Caco-2 (cell line): ENCODE results near the gene OTOS. TPM values are rescaled to one million over a fixed set of nuclear protein-coding genes. Genes with fewer than 3 reads are reported as not detected.

Experiments
- BruUV-seq: library from RNA; stranded (reverse); fragments of 400-500 nt; replicated peaks from 2 replicates; lab custom pipeline; 2021; lab: Mats Ljungman, UMichigan
- CTCF ChIA-PET: fragments of 300-600 bp; sonication (Branson Sonifier 250); formaldehyde crosslinking; loops from one replicate; lab custom pipeline; 2022; ENCODE audit warnings: antibody characterized with exemption; lab: Charles Lee
- POLR2A ChIA-PET: fragments of 300-600 bp; sonication (Branson Sonifier 250); formaldehyde crosslinking; loops from one replicate; lab custom pipeline; 2022; ENCODE audit warnings: antibody characterized with exemption; lab: Charles Lee
- DNase-seq, 2 experiments: peaks; one replicate each; pipeline versions ENCODE4 v3.0.0 to v3.0.0-alpha.2; 2020 to 2022
- H3K27me3 ChIP-seq: replicated peaks from 2 replicates; pipeline ENCODE4 v1.6.0; 2011; ENCODE audit warnings: low read length; ENCODE audit not compliant: control insufficient read depth, insufficient read depth
- H3K36me3 ChIP-seq: 2 replicates; pipeline ENCODE4 v1.5.1; 2011; ENCODE audit warnings: low read length; ENCODE audit not compliant: control insufficient read depth, insufficient read depth
- H3K4me1 ChIP-seq: fragments of 250-450 bp; sonication (Bioruptor Pico); 2 replicates; pipeline ENCODE4 v1.5.1; 2020; ENCODE audit warnings: mild to moderate bottlenecking
- H3K4me3 ChIP-seq: 2 replicates; pipeline ENCODE4 v1.5.1; 2011; ENCODE audit warnings: low read depth, mild to moderate bottlenecking, control low read depth, low read length
- H3K9me3 ChIP-seq: fragments of 250-450 bp; sonication (Bioruptor Pico); 2 replicates; pipeline ENCODE4 v1.5.1; 2020; ENCODE audit warnings: mild to moderate bottlenecking, moderate library complexity
- H3K27ac Mint-ChIP-seq: one replicate; pipeline ENCODE4 v1.8.0; 2022; ENCODE audit warnings: mixed read lengths; ENCODE audit not compliant: unreplicated experiment
- H3K27me3 Mint-ChIP-seq: one replicate; pipeline ENCODE4 v1.8.0; 2022; ENCODE audit warnings: mixed read lengths; ENCODE audit not compliant: insufficient read depth, unreplicated experiment
- H3K36me3 Mint-ChIP-seq: one replicate; pipeline ENCODE4 v1.8.0; 2022; ENCODE audit warnings: mild to moderate bottlenecking, mixed read lengths; ENCODE audit not compliant: insufficient read depth, unreplicated experiment
- H3K4me1 Mint-ChIP-seq: one replicate; pipeline ENCODE4 v1.8.0; 2022; ENCODE audit warnings: low read depth, mixed read lengths; ENCODE audit not compliant: unreplicated experiment
- H3K4me3 Mint-ChIP-seq: one replicate; pipeline ENCODE4 v1.8.0; 2022; ENCODE audit warnings: mild to moderate bottlenecking, moderate library complexity, mixed read lengths; ENCODE audit not compliant: unreplicated experiment
- H3K9me3 Mint-ChIP-seq: one replicate; pipeline ENCODE4 v1.8.0; 2022; ENCODE audit warnings: mixed read lengths; ENCODE audit not compliant: unreplicated experiment
- intact Hi-C: fragments of 100-400 bp; cut with micrococcal nuclease; formaldehyde crosslinking; loops from one replicate; pipeline ENCODE4 v1.10.0; 2022; ENCODE audit not compliant: unreplicated experiment
- total RNA-seq: library from RNA; stranded (reverse); gene quantifications from 2 replicates; pipeline ENCODE4 v1.2.3, GENCODE V29; 2022
- TF ChIP-seq, protein P1 (sequence below), 2 experiments: fragments of 200-600 bp in 1 of 2; IDR thresholded peaks; 1 replicate in 1 of 2; 2 replicates in 1 of 2; pipeline versions ENCODE4 v1.5.1 to v1.8.0; 2011 to 2022; ENCODE audit warnings: antibody characterized with exemption in 1 of 2, control low read depth in 1 of 2, inconsistent platforms in 1 of 2, low read depth in 1 of 2, low read length in 1 of 2, mild to moderate bottlenecking in 1 of 2, moderate library complexity in 1 of 2; ENCODE audit not compliant: insufficient read depth in 1 of 2, severe bottlenecking in 1 of 2, unreplicated experiment in 1 of 2

Gene OTOS
- total RNA-seq, 1 experiment from 2014 or later = not detected

DNA sequence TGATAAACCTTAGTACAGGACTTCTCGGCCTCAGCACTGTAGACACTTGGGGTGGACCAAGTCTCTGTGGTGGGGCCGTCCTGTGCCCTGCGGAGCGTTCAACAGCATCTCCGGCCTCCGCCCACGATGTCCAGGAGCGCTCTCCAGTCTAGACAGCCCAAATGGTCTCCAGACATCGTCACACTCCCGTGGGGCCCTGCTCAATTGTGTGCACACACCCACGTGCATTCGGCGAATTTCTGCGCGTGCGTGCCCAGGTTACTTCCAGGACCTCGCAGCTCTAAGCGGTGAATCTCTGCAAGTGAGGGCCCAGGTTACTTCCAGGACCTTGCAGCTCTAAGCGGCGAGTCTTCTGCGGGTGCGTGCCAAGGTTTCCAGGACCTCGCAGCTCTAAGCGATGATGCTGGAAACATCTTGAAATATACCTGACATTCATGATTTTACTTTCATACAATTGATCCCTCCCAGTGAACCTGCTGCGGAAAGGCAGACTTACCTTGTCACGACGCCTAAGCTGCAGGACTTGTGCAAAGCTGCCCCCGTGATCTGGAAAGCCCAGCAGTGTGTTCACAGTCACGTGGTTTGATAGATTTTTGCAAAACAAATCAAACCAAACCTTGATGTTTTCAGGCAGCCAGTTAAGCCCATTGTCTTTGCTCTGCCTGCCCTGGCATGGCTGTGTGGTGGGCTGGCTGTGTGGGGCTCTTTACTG lies 16.1 kb upstream of the OTOS start:
- no peak overlapping the region for H3K27ac Mint-ChIP-seq
- intact Hi-C loops = no loop called here
- POLR2A ChIA-PET = no interaction called here

DNA sequence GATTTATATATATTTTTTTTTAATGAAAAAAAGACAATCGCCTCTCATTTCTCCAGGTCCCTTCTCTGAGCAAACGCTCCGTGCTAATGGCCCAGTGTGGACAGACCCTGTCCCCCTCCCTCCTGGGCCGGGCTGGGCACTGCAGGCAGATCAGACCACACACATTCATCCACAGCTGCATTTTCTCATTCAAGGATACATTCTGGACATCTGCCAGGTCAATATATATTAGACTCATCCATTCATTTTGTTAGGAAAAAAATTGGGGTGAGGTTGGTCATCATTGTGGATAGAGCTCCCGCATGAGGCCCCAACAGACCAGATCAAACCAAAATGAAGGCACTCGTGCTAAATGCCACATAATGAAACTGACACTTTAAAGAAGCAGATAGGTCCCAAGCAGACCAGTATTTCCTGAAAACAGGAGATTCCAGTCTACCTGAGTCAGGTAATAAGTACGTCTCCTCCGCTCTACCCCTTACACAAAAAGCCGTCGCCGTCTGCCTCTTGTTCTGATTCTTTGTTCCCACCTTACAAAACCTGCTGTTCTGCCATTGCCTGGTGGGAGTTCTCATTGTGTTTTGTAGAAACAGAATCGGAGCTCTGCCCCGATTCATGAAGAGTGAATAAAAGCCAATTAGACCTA lies 15.4 kb upstream of the OTOS start:
- intact Hi-C loops = no loop called here
- ChIA-PET POLR2A (no interaction called here), CTCF (no interaction called here)
- H3K9me3 Mint-ChIP-seq = no peaks in the 10 kb centered on the region
- Histone ChIP-seq H3K4me1 (no peaks in the 10 kb centered on the region), H3K27me3 (no peaks in the 10 kb centered on the region), H3K9me3 (no peaks in the 10 kb centered on the region; the same call in 1 of the 2 replicates), H3K4me3 (no peak overlapping the region), H3K36me3 (no peaks in the 10 kb centered on the region)
- H3K4me1 Mint-ChIP-seq = no peaks in the 10 kb centered on the region
- H3K4me3 Mint-ChIP-seq = no peak overlapping the region
- DNase-seq = no peak
- no TSS peak for BruUV-seq
- H3K27ac Mint-ChIP-seq = no peak overlapping the region
- TF ChIP-seq, protein P1, sequence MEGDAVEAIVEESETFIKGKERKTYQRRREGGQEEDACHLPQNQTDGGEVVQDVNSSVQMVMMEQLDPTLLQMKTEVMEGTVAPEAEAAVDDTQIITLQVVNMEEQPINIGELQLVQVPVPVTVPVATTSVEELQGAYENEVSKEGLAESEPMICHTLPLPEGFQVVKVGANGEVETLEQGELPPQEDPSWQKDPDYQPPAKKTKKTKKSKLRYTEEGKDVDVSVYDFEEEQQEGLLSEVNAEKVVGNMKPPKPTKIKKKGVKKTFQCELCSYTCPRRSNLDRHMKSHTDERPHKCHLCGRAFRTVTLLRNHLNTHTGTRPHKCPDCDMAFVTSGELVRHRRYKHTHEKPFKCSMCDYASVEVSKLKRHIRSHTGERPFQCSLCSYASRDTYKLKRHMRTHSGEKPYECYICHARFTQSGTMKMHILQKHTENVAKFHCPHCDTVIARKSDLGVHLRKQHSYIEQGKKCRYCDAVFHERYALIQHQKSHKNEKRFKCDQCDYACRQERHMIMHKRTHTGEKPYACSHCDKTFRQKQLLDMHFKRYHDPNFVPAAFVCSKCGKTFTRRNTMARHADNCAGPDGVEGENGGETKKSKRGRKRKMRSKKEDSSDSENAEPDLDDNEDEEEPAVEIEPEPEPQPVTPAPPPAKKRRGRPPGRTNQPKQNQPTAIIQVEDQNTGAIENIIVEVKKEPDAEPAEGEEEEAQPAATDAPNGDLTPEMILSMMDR (IDR thresholded peaks at IDR 0.05; ENCODE audit: insufficient read depth in 1 of 2, low read depth in 1 of 2, low read length in 1 of 2, severe bottlenecking in 1 of 2, unreplicated experiment in 1 of 2) = no peak
- H3K36me3 Mint-ChIP-seq = no peaks in the 10 kb centered on the region
- no peaks in the 10 kb centered on the region for H3K27me3 Mint-ChIP-seq

More for the DNA sequence above, 16.1 kb upstream of the OTOS start:
- no TSS peak for BruUV-seq
- H3K9me3 Mint-ChIP-seq = no peaks in the 10 kb centered on the region
- no peaks in the 10 kb centered on the region for H3K4me1 Mint-ChIP-seq
- H3K4me3 ChIP-seq = no peak overlapping the region
- CTCF ChIA-PET = no interaction called here
- no peaks in the 10 kb centered on the region for H3K27me3 Mint-ChIP-seq
- H3K36me3 ChIP-seq = no peaks in the 10 kb centered on the region
- no peaks in the 10 kb centered on the region; the same call in 1 of the 2 replicates for H3K9me3 ChIP-seq
- no peak overlapping the region for H3K4me3 Mint-ChIP-seq
- TF ChIP-seq, protein P1 (IDR thresholded peaks at IDR 0.05; ENCODE audit: insufficient read depth in 1 of 2, low read depth in 1 of 2, low read length in 1 of 2, severe bottlenecking in 1 of 2, unreplicated experiment in 1 of 2) = no peak
- H3K27me3 ChIP-seq = no peaks in the 10 kb centered on the region
- DNase-seq = no peak
- H3K36me3 Mint-ChIP-seq = no peaks in the 10 kb centered on the region
- H3K4me1 ChIP-seq = no peaks in the 10 kb centered on the region

DNA sequence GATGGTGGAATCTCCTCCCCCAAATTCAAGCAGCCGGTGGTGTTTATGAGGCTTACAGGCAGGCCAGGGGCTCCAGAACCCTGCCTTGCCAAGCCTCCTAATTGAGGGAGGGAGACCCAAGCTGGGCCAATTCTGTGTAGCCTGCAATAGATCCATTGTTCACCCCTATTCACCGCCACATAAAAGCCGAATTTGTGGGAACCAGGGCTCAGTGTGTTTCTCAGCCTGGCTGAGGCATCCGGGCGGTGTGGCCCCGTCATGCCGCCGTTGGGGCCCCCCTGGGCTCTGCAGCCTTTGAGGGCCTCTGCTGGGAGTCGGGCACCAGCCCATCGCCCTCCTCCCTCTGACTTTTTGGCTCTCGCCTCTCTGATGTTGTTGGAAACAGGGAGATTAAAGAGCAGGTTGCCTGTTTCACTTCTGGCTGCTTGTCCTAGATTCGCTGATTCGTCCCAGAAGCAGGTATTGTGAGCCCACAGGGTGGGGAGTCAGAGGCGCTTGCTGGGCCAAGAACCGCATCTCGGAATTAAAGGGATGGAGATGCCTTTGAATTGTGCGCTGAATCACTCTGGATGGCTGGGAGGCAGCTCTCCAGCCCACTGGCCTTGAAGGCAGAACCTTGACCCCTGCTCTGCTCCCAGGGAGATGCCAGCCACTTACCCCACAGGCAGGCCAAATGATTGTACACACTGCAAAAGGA lies 14.7 kb upstream of the OTOS start:
- H3K9me3 ChIP-seq = no peaks in the 10 kb centered on the region; the same call in 1 of the 2 replicates
- no peaks in the 10 kb centered on the region for H3K36me3 Mint-ChIP-seq
- no peak for DNase-seq
- H3K4me1 ChIP-seq = no peaks in the 10 kb centered on the region
- no peak overlapping the region for H3K27ac Mint-ChIP-seq
- no peaks in the 10 kb centered on the region for H3K4me1 Mint-ChIP-seq
- H3K4me3 Mint-ChIP-seq = no peak overlapping the region
- POLR2A ChIA-PET = no interaction called here
- no TSS peak for BruUV-seq
- H3K4me3 ChIP-seq = no peak overlapping the region
- CTCF ChIA-PET = no interaction called here
- no peaks in the 10 kb centered on the region for H3K9me3 Mint-ChIP-seq
- intact Hi-C loops = no loop called here
- TF ChIP-seq, protein P1 (IDR thresholded peaks at IDR 0.05; ENCODE audit: insufficient read depth in 1 of 2, low read depth in 1 of 2, low read length in 1 of 2, severe bottlenecking in 1 of 2, unreplicated experiment in 1 of 2) = no peak
- no peaks in the 10 kb centered on the region for H3K27me3 ChIP-seq
- no peaks in the 10 kb centered on the region for H3K27me3 Mint-ChIP-seq
- no peaks in the 10 kb centered on the region for H3K36me3 ChIP-seq
